ENCODE data around the gene LHX2. TPM values are rescaled to one million over a fixed set of nuclear protein-coding genes. Genes with fewer than 3 reads are reported as not detected.

The LHX2 gene
- total and polyA plus RNA-seq, 8 donors, result 0.18 TPM; not detected in 7

GRCh38 chr9:124007565-124008302 lies 3.8 kb upstream of the LHX2 start:
- no peaks in the 10 kb centered on the region for H3K9me3 ChIP-seq
- H3K4me1 ChIP-seq, result peaks cover 33 to 56% (median 45%) of the 10 kb centered on the region in 4 donors
- no peak for DNase-seq
- no peaks in the 10 kb centered on the region for H3K36me3 ChIP-seq
- 5 to 9% (median 7%) methylated on average over 19 to 25 of the region's 25 CpGs for WGBS, 5 donors
- H3K27ac ChIP-seq, result no peak overlapping the region
- peaks cover 55 to 100% (median 99%) of the 10 kb centered on the region in 3 donors for H3K27me3 ChIP-seq
- TF ChIP-seq CTCF (IDR thresholded peaks at IDR 0.05) (no peak), POLR2A (IDR thresholded peaks at IDR 0.05) (no peak), EP300 (IDR thresholded peaks at IDR 0.05) (no peak), POLR2AphosphoS5 (IDR thresholded peaks at IDR 0.05) (no peak)
- peak overlapping the region in 1 of 4 donors; percentile 26 for H3K4me3 ChIP-seq
- intact Hi-C loops (cut with DNase I; ENCODE audit: low total_unique reads), result no loop called here

GRCh38 chr9:124008303-124008693 lies 3.3 kb upstream of the LHX2 start:
- peak overlapping the region in 1 of 4 donors; percentile 26 for H3K4me3 ChIP-seq
- H3K27me3 ChIP-seq, result peaks cover 58 to 100% (median 100%) of the 10 kb centered on the region in 3 donors
- TF ChIP-seq POLR2A (IDR thresholded peaks at IDR 0.05) (no peak), EP300 (IDR thresholded peaks at IDR 0.05) (no peak), CTCF (IDR thresholded peaks at IDR 0.05) (no peak), POLR2AphosphoS5 (IDR thresholded peaks at IDR 0.05) (no peak)
- no peaks in the 10 kb centered on the region for H3K9me3 ChIP-seq
- intact Hi-C loops (cut with DNase I; ENCODE audit: low total_unique reads), result no loop called here
- no peak for DNase-seq
- peaks cover 37 to 61% (median 50%) of the 10 kb centered on the region in 4 donors for H3K4me1 ChIP-seq
- no peaks in the 10 kb centered on the region for H3K36me3 ChIP-seq
- 0 to 4% (median 2%) methylated on average over 4 to 38 of the region's 38 CpGs for WGBS, 5 donors
- no peak overlapping the region for H3K27ac ChIP-seq

- H3K4me3 ChIP-seq, result peak overlapping the region in 1 of 4 donors; percentile 26
- DNase-seq, result no peak
- no peak for TF ChIP-seq POLR2A (IDR thresholded peaks at IDR 0.05)
- TF ChIP-seq POLR2AphosphoS5 (IDR thresholded peaks at IDR 0.05), result no peak
- no peak for TF ChIP-seq EP300 (IDR thresholded peaks at IDR 0.05)
- TF ChIP-seq CTCF (IDR thresholded peaks at IDR 0.05), result no peak
- intact Hi-C loops (cut with DNase I; ENCODE audit: low total_unique reads), result no loop called here
- no peaks in the 10 kb centered on the region for H3K9me3 ChIP-seq
- H3K27me3 ChIP-seq, result peaks cover 58 to 100% (median 100%) of the 10 kb centered on the region in 3 donors
- WGBS, 5 donors, result 3 to 4% (median 4%) methylated on average over 36 to 65 of the region's 65 CpGs
- H3K27ac ChIP-seq, result no peak overlapping the region
- H3K36me3 ChIP-seq, result no peaks in the 10 kb centered on the region
- peaks cover 37 to 62% (median 53%) of the 10 kb centered on the region in 4 donors for H3K4me1 ChIP-seq
Observed at GRCh38 chr9:124008694-124009530, 2.7 kb upstream of the LHX2 start.

DNA sequence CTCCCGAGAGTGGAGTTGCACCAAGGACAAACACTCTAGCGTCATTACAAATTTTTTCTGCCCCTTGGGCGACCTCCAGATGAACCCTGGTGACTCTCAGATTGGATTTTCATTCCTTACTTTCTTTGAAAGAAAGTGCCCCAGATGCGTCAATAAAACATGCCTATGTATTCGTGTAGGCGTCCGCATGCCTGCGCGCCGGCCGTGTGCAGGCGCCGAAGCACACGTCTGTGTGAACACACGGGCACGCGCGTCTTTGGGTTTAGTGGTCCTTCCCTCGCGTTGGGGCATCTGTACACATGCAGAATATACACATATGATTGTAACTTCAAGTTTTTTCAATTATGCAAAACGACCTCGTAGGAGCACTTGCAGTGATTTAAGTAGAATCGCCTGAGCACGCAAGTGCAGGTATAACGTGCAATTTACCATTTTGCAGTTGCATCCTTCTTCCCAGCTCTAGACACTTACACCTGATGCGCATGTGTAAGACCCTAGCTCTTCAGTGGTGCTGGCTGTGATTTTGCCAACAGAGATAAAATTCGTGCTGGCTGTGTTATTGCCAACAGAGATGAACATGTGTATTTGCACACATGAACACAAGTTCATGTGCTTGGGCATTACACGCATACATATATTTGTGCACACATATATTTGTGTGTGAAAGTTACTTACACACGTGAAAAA lies 1.9 kb upstream of the LHX2 start:
- Histone ChIP-seq H3K4me1 (peaks cover 37 to 64% (median 53%) of the 10 kb centered on the region in 4 donors), H3K27ac (no peak overlapping the region), H3K36me3 (no peaks in the 10 kb centered on the region), H3K4me3 (no peak overlapping the region), H3K27me3 (peaks cover 62 to 100% (median 100%) of the 10 kb centered on the region in 3 donors), H3K9me3 (no peaks in the 10 kb centered on the region)
- no peak for DNase-seq
- 7 to 15% (median 8%) methylated on average over 26 to 29 of the region's 29 CpGs for WGBS, 5 donors
- intact Hi-C loops (cut with DNase I; ENCODE audit: low total_unique reads), result no loop called here
- no peak for TF ChIP-seq POLR2AphosphoS5 (IDR thresholded peaks at IDR 0.05)
- no peak for TF ChIP-seq POLR2A (IDR thresholded peaks at IDR 0.05)
- no peak for TF ChIP-seq CTCF (IDR thresholded peaks at IDR 0.05)
- TF ChIP-seq EP300 (IDR thresholded peaks at IDR 0.05), result no peak
